Spleen (tissue), 11 donors: ENCODE data around the gene BASP1. TPM values are rescaled to one million over a fixed set of nuclear protein-coding genes. Genes with fewer than 3 reads are reported as not detected.

ENCODE experiments used
- DNase-seq: peaks from one replicate; pipeline ENCODE4 v3.0.0-alpha.2; 2020
- H3K27ac ChIP-seq, 8 donors: fragments of 200-600 bp; sonication (generic) in 7 of 8; 1 replicate in 4 of 8; 2 replicates in 4 of 8; pipeline versions ENCODE4 v1.5.0 to v1.8.0; 2016 to 2021; ENCODE audit warnings: inconsistent platforms in 4 of 8, mild to moderate bottlenecking in 4 of 8, moderate library complexity in 1 of 8
- H3K27me3 ChIP-seq, 7 donors: fragments of 200-600 bp; sonication (generic) in 6 of 7; replicated peaks in 1 of 7; 1 replicate in 4 of 7; 2 replicates in 3 of 7; pipeline versions ENCODE4 v1.5.0 to v1.8.0; 2016 to 2021; ENCODE audit warnings: inconsistent platforms in 3 of 7, mild to moderate bottlenecking in 1 of 7
- H3K36me3 ChIP-seq, 6 donors: fragments of 200-600 bp; sonication (generic) in 5 of 6; 1 replicate in 4 of 6; 2 replicates in 2 of 6; pipeline versions ENCODE4 v1.5.0 to v1.8.0; 2016 to 2021; ENCODE audit warnings: inconsistent platforms in 2 of 6
- H3K4me1 ChIP-seq, 6 donors: fragments of 200-600 bp; sonication (generic) in 5 of 6; 1 replicate in 3 of 6; 2 replicates in 3 of 6; pipeline versions ENCODE4 v1.5.0 to v1.8.0; 2016 to 2021; ENCODE audit warnings: inconsistent platforms in 3 of 6
- H3K4me3 ChIP-seq, 8 donors: fragments of 200-600 bp; sonication (generic) in 7 of 8; 1 replicate in 4 of 8; 2 replicates in 4 of 8; pipeline versions ENCODE4 v1.5.0 to v1.8.0; 2016 to 2021; ENCODE audit warnings: inconsistent platforms in 4 of 8, mild to moderate bottlenecking in 4 of 8, moderate library complexity in 2 of 8
- H3K9me3 ChIP-seq, 8 donors: fragments of 200-600 bp; sonication (generic) in 7 of 8; 1 replicate in 4 of 8; 2 replicates in 4 of 8; pipeline versions ENCODE4 v1.5.0 to v1.8.0; 2016 to 2021; ENCODE audit warnings: inconsistent platforms in 4 of 8
- POLR2A ChIP-seq, 3 donors: fragments of 450-650 bp; IDR thresholded peaks; one replicate each; pipeline ENCODE4 v1.5.1; 2017; ENCODE audit warnings: antibody characterized with exemption in 3 of 3, mild to moderate bottlenecking in 1 of 3
- POLR2AphosphoS5 ChIP-seq, 3 donors: sonication (generic); formaldehyde crosslinking; IDR thresholded peaks; one replicate each; pipeline ENCODE4 v1.5.1; 2017; ENCODE audit warnings: antibody characterized with exemption in 3 of 3
- WGBS, 5 donors: extraction: QIAGEN DNeasy Blood & Tissue Kit in 3 of 5; methylation state at CpG; one replicate each; pipeline versions ENCODE4 v1.1.5 to v1.1.7; 2013 to 2018; 5-methylcytosine and 5-hydroxymethylcytosine counted together
- intact Hi-C: fragments of 100-400 bp; cut with DNase I; formaldehyde crosslinking; loops from one replicate; pipeline ENCODE4 v1.15.0; 2023; ENCODE audit warnings: low total_unique reads
- polyA plus RNA-seq, 3 donors: library from polyadenylated mRNA; stranded (reverse); fragments of 200-250 nt; gene quantifications; one replicate each; pipeline ENCODE4 v1.2.1, GENCODE V29; 2013
- total RNA-seq, 7 donors: library from RNA; depleted of rRNA in 3 of 7; stranded (reverse); fragments of >200 nt in 3 of 7; fragmentation: NEBNext Ultra II Directional in 4 of 7; extraction: Animal tissue kit (Norgen Biotek cat#: 25700) in 4 of 7; gene quantifications; one replicate each; pipeline versions ENCODE4 v1.1.0 to v1.2.1, GENCODE V29; 2016 to 2021
- TF ChIP-seq, protein P1 (sequence below), 11 experiments: fragments of 200-600 bp in 7 of 11; fragments of 450-650 bp in 4 of 11; sonication (generic) in 4 of 11; IDR thresholded peaks in 8 of 11; conservative IDR thresholded peaks in 3 of 11; 1 replicate in 7 of 11; 2 replicates in 4 of 11; pipeline versions ENCODE4 v1.4.0 to v1.8.0; 2016 to 2021; ENCODE audit warnings: antibody characterized with exemption in 11 of 11, inconsistent platforms in 4 of 11, mild to moderate bottlenecking in 1 of 11
- donor health status: healthy with polysubstance abuse.
- donor health status: DM: no; HTN: no; CAD: no; lungs with moderate emphysema.
- donor health status: DM: no; HTN: no; CAD: no.
- donor health status: Bipolar disorder and iron deficiency.
- donor health status: healthy.
- donor health status: DM: no; HTN: no; CAD: no.
- donor health status: DM: yes; HTN: yes; CAD: no.

Gene BASP1
- total and polyA plus RNA-seq, 10 donors, result 44.5 to 168 (median 102) TPM

DNA sequence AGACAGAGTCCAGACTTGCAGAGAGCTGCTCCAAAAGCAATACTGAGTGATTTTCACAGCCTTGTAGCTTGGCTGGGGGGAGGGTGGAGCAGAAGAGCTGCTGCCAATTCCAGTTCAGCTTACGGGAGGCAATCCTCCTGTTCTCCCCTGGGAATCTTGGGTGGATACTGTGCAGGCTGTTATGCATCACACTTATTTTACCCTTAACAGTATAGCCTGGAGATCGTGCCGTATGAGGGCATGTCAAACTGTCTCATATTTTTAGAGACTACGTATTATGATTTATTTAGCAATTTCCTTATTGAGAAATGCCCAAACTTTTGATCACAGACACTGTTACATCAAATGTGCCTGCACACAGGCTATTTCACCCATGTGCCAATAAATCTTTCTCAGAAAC is 85.2 kb downstream of the BASP1 start:
- H3K27me3 ChIP-seq, result no peaks in the 10 kb centered on the region
- H3K9me3 ChIP-seq, result no peaks in the 10 kb centered on the region
- H3K27ac ChIP-seq, result no peak overlapping the region
- WGBS, 5 donors, result 45 to 75% (median 62%) methylated on average over 4 of the region's 4 CpGs
- no peak overlapping the region for H3K4me3 ChIP-seq
- intact Hi-C loops, result no loop called here
- H3K36me3 ChIP-seq, result no peaks in the 10 kb centered on the region
- H3K4me1 ChIP-seq, result peaks cover 0 to 9% (median 0%) of the 10 kb centered on the region in 6 donors
- DNase-seq, result no peak
- TF ChIP-seq, protein P1, sequence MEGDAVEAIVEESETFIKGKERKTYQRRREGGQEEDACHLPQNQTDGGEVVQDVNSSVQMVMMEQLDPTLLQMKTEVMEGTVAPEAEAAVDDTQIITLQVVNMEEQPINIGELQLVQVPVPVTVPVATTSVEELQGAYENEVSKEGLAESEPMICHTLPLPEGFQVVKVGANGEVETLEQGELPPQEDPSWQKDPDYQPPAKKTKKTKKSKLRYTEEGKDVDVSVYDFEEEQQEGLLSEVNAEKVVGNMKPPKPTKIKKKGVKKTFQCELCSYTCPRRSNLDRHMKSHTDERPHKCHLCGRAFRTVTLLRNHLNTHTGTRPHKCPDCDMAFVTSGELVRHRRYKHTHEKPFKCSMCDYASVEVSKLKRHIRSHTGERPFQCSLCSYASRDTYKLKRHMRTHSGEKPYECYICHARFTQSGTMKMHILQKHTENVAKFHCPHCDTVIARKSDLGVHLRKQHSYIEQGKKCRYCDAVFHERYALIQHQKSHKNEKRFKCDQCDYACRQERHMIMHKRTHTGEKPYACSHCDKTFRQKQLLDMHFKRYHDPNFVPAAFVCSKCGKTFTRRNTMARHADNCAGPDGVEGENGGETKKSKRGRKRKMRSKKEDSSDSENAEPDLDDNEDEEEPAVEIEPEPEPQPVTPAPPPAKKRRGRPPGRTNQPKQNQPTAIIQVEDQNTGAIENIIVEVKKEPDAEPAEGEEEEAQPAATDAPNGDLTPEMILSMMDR (IDR thresholded peaks at IDR 0.05 in 8 of 11, conservative IDR thresholded peaks at IDR 0.05 in 3 of 11), result no peak
- TF ChIP-seq POLR2AphosphoS5 (IDR thresholded peaks at IDR 0.05) (no peak), POLR2A (IDR thresholded peaks at IDR 0.05) (no peak)

DNA sequence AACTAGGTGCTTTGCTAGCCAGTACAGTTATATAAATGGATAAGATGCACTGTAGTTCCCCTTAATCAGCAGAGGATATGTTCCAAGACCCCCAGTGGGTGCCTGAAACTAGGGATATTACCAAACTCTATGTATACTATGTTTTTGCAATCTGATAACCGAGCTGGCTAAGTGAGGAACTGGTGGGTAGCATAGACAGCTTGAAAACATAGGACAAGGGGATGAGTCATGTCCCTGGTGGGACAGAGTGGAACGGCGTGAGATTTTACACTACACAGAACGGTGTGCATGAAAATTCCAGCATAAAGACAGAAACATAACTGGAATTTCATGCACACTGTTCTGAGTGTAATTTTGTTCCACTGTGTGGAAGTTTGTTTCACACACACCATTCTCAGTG is 86.9 kb downstream of the BASP1 start:
- no peaks in the 10 kb centered on the region for H3K9me3 ChIP-seq
- H3K4me1 ChIP-seq, result peaks cover 0 to 9% (median 0%) of the 10 kb centered on the region in 6 donors
- no peaks in the 10 kb centered on the region for H3K27me3 ChIP-seq
- TF ChIP-seq POLR2AphosphoS5 (IDR thresholded peaks at IDR 0.05), result no peak
- TF ChIP-seq, protein P1 (IDR thresholded peaks at IDR 0.05 in 8 of 11, conservative IDR thresholded peaks at IDR 0.05 in 3 of 11), result no peak
- TF ChIP-seq POLR2A (IDR thresholded peaks at IDR 0.05), result no peak
- no peak overlapping the region for H3K4me3 ChIP-seq
- no peak overlapping the region for H3K27ac ChIP-seq
- H3K36me3 ChIP-seq, result no peaks in the 10 kb centered on the region
- no peak for DNase-seq
- WGBS, 5 donors, result 42 to 78% (median 65%) methylated on average over 4 of the region's 4 CpGs
- intact Hi-C loops, result no loop called here

DNA sequence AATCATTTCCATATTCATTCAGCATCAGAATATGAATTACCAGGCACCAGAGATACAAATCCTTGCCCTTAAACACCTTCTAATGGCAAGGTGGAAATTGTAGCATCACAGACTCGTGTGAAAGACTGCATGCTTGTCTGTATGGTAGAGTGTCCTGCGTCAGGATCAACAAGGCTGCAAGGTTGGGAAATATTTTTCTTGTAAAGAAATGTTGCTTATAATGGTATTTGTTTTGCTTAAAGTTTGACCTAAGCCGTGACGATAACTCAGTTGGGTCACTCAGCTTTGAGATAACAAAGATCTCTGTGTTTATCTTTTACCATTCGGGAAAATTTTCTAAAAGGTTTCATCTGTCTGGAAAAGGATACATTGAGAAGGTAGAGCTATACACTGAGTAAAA is 87.6 kb downstream of the BASP1 start:
- TF ChIP-seq, protein P1 (IDR thresholded peaks at IDR 0.05 in 8 of 11, conservative IDR thresholded peaks at IDR 0.05 in 3 of 11), result no peak
- TF ChIP-seq POLR2AphosphoS5 (IDR thresholded peaks at IDR 0.05), result no peak
- TF ChIP-seq POLR2A (IDR thresholded peaks at IDR 0.05), result no peak
- H3K4me3 ChIP-seq, result no peak overlapping the region
- no peak for DNase-seq
- WGBS, 5 donors, result 62 to 79% (median 69%) methylated on average over 5 of the region's 5 CpGs
- intact Hi-C loops, result no loop called here
- no peaks in the 10 kb centered on the region for H3K27me3 ChIP-seq
- no peaks in the 10 kb centered on the region for H3K9me3 ChIP-seq
- H3K36me3 ChIP-seq, result no peaks in the 10 kb centered on the region
- no peak overlapping the region for H3K27ac ChIP-seq
- H3K4me1 ChIP-seq, result peaks cover 0 to 9% (median 0%) of the 10 kb centered on the region in 6 donors

DNA sequence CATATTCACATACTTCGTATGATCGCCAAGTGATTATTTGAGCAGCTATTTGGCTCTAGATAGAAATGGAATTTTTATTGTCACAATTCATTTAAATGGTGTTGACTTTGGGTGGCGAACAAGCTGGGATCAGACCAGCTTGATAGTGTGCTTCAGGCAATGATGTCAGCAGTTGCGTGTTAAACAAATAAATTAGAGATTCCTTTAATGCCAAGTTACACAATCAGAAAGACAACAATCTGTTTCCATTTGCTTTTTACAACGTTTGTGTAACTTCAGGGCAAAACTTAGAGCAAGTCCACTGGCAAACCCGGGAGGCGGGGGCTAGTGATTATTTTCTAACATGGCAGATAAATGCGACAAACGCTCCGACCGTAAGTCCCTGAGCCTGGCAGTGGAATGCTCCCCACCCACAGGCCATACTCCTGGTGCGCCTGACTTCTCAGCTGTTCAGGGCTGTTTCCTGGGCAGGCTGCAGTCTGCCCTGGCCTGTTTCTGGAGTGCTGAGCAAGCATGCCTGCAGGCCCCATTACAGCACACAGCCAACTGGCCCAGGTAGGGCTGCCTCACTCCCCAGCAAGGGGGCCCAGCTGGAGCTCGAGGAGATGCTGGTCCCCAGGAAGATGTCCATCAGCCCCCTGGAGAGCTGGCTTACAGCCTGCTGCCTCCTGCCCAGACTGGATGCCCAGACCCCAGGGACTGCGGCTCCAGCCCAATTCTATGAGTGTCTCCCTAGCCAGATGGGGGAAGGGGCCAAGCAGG is 88.7 kb downstream of the BASP1 start:
- H3K4me1 ChIP-seq, result peaks cover 0 to 9% (median 0%) of the 10 kb centered on the region in 6 donors
- intact Hi-C loops, result no loop called here
- no peaks in the 10 kb centered on the region for H3K36me3 ChIP-seq
- no peak for TF ChIP-seq POLR2AphosphoS5 (IDR thresholded peaks at IDR 0.05)
- TF ChIP-seq, protein P1 (IDR thresholded peaks at IDR 0.05 in 8 of 11, conservative IDR thresholded peaks at IDR 0.05 in 3 of 11), result no peak
- no peak for TF ChIP-seq POLR2A (IDR thresholded peaks at IDR 0.05)
- 82 to 93% (median 86%) methylated on average over 13 to 14 of the region's 14 CpGs for WGBS, 5 donors
- no peak for DNase-seq
- H3K9me3 ChIP-seq, result no peaks in the 10 kb centered on the region
- no peaks in the 10 kb centered on the region for H3K27me3 ChIP-seq
- no peak overlapping the region for H3K4me3 ChIP-seq
- no peak overlapping the region for H3K27ac ChIP-seq
